Measurements from ENCODE around the gene BRD3OS.

Gene BRD3OS

DNA sequence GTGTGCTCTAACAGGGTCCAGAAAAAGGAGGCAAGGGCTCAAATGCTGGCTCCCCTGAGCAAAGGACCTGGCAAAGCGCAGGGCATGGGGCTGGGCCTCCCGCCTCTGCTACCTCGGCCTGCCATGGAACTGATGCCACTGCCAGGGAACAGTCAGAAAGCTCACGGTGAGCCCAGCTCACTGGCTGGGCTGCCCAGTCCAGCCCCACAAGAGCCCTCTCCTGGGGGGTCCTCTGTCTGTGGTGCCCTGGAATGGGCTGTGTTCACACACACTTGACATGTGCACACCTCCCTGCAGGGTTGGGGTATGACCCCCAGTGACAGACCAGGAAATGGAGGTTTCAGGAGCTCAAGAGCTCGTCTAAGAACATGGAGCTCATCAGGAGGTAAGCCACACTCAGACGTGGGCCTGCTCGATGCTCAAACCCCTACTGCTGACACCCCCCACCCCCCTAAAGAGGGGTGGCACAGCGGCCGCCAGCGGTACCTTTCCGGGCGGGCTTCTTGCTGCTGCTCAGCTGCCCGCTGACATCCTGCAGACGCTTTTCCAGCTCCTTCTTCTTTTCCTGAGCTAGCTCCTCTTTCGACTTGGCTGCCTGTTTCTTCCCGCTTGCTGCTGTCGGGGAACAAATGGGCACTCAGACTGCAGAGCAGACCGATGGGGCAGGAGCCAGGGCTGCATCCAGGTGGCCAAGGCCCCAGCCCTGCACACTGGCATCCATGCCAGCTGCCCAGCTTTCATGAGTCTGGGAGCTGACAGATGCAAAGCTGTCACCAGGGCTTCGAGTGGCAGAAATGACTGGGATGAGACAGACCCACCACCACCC lies 9.1 kb downstream of the BRD3OS start:
- DNase-seq (ENCODE audit: low read depth, low spot score), result no peak

DNA sequence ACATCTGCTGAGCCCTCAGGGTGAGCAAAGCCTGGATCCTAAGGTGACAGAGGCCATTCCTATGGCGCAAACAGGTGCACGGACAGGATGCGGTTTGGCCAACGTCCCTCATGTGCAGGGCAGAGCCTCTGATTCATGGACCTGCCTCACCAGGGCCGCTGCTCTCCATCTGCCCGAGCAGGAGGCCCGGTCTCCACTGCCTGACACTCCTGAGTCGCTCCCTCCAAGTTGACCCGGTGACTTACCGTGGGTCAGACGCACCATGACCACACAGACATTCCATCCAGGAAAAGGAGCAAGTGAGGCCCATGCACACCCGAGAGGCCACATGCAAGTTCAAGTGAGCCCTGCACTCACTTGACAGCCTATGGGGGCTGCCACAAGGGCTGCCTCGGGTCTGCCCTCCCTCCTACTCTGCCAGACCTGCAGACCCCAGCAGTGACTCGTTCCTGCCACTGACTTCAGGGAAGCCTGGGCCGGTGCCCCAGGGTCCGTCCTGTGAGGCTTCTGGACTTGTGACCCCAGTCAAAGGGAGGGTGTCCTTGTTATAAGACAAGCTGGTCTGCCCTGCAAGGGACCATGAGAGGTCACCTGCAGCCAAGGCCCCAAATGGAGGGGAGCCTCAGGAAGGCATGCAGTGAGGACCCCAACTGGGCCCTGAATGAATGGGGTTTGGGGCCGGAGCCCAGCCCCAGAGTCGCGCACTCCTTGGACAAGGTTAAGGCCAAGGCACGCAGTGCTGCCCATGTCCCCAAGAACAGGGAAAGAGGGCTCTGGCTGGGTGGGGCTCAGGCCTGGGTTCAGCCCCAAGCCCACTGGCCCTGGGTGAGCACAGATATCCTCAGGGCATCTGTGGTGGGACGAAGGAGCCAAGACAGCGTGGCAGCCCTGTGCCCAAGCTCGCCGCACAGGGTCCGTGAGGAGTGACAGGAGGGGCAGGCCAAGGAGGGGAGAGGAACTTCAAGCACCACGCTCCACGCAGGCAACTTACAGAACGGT lies 10.1 kb downstream of the BRD3OS start:
- no peak for DNase-seq (ENCODE audit: low read depth, low spot score)

DNA sequence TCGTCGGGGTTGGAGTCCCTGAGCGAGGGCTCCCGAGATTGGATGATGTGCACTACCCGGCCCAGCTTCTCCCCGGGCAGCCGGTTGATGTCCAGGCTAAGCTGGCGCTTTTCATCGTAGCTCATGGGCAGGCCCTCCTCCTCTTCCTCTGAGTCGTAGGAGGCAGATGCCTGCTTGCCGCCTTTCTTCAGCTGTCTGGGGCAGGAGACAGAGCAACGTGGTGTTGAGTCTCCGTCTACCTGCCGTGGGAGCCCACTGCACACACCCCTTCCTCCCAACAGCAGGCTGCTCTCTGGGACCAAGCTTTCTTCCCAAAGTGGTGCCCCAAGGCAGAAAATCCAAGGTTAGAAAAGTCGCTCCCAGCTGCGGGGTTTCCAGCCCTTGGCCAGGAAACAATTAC lies 10.8 kb downstream of the BRD3OS start:
- no peak for DNase-seq (ENCODE audit: low read depth, low spot score)

DNA sequence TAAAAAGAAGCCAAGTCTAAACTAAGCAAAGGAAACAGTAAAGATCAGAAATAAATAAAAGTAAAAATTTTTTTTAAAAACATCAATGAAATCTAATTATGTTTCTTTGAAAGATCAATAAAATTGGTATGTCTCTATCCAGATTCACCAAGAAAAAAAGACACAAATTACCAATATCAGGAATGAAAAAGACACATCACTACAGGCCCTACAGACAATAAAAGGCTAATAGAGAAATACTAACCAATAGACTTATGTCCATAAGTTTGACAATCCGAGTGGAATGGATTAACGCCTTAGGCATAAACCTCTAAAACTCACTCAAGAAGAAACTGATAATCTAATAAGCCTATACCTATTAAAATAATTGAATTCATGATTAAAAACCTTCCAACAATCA lies 12.4 kb downstream of the BRD3OS start:
- DNase-seq (ENCODE audit: low read depth, low spot score), result no peak

DNA sequence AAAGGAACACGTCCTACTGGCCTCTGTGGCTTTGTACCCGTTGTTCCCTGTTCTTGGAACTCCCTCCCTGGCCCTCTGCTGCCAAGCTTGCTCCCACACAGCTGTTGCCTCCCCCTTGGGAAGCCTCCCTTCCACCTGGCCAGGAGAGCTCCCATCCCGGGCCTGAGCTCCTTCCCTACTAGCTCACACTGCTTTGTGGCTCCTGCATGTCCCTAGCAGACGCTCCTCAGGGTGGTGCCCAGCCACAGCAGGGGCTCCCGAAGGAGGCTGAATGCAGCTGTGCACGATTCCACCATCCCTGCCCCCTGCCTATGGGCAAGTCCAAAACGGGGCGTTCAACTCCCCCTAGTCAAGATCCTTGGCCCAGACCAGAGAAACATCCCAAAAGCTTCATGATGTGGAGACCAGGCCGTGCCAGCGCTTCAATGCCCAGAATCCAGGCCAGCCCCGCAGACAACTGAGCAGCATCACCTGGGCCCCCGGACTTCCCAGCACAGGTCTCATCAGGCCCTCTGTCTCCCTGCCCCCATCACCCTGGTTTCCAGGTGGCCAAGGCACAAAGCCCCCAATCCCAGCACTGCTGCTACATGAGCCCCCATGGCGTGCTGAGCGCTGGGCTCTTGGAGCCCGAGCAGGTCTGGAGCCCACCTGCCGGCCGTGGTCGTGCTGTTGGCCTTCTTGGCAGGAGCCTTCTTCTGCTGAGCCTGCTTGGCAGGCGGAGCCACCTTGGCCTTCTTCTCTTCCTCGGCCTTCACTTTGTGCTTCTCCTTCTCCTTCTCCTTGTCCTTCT lies 14.3 kb downstream of the BRD3OS start:
- DNase-seq (ENCODE audit: low read depth, low spot score), result no peak

DNA sequence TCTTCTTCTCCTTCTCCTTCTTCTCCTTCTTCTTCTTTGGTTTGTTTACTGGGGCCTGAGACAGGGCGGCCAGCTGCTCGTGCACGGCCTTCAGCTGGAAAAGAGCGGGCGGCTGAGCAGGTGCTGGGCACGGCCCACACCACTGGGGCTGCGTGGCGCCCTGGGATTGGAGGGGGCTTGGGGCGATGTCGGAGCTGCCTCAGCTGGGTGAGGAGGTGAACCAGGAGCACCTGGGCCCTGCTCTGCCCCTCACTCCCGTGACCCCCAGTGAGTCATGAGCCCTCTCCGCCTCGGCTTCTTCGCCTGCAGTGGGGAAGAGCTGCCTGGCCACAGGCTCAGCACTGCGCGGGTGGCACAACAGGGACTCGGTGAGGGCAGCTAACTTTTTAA lies 14.9 kb downstream of the BRD3OS start:
- DNase-seq (ENCODE audit: low read depth, low spot score), result no peak

DNA sequence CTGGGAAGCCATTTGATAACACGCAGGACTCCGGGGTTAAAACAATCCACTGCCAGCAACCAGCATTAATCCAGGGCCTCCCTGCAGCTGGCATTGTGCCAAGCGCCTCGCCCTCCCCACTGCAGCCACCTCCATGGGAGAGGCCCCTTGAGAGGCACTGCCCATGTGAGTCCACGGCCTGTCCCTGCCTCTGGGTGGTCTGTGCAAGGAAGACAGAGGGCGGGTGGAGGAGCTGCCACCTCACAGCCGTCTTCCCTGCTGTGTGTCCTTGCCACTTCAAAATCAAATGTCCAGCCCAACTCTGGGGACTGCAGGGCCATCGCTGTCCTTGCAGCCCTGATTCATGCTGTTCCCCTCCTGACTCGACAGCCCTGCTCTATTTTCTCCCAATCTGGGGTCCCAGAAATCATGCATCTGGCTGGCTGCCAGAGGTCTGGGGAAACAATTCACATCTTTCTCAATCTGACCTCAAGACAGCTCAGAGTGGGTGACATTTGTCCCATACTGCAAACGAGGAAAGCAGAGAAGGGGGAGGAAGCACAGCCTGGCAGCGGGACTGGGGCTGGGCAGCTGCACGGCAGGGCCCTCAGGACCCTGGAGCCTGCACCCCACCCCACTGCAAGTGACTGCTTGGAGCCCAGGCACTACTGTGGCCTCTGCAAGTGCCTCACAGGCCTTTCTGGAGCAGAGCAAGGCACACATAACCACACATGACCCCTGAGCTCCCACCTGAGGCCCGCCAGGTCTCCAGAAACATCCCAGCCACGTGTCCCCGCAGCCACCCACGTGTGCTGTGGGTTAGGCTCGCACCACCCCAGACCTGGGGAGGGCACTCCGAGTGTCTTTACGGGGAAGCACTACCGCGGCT lies 15.7 kb downstream of the BRD3OS start:
- no peak for DNase-seq (ENCODE audit: low read depth, low spot score)

DNA sequence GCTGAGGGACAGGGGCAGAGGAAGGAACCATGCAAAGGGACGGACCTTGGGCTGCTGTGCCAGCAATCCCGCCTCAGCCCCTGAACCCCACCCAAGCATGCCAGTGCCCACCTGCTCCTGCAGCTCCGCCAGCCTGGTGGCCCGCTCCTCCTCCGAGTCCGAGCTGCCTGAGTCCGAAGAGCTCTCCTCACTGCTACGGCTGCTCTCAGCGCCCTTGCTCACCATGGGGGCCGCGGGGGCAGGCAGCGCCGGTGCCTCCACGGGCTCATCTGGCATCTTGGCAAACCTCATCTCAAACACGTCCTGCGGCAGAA lies 16.3 kb downstream of the BRD3OS start:
- no peak for DNase-seq (ENCODE audit: low read depth, low spot score)

DNA sequence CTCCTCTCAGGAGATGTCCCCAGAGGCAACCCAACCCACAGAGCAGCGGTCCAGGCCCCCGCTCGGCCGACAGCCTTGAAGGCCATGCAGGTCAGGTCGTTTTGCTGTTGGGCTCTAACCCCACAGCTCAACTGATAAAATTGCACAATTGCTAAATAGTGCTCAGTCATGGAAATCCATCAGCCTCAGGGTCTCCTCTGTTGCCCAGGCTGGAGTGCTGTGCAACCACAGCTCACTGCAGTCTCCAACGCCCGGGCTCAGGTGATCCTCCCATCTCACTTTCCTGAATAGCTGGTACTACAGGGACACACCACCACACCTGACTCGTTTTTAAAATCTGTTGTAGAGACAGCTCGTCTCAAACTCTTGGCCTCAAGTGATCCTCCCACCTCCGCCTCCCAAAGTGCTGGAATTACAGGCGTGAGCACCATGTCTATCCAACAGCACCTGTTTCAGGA lies 18.3 kb downstream of the BRD3OS start:
- DNase-seq (ENCODE audit: low read depth, low spot score), result no peak

DNA sequence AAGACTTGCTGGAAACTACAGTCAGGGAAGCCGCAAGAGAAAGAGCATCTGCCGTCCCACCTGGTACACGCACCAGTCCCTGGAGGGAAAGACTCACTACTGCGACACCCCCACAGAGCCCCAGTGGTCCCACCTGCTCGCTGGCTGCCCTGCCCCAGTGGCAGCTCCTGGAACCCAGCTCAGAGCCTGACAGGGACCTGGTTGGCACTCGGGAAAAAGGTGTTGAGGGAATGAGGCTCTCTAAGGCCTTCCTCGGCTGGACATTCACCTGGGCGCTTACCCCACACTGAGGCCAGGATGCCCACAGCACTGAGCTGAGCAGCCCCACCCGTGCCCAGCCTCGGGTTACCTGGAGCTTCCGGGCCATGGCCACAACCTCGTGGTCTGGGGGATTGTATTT lies 19.7 kb downstream of the BRD3OS start:
- DNase-seq (ENCODE audit: low read depth, low spot score), result no peak

DNA sequence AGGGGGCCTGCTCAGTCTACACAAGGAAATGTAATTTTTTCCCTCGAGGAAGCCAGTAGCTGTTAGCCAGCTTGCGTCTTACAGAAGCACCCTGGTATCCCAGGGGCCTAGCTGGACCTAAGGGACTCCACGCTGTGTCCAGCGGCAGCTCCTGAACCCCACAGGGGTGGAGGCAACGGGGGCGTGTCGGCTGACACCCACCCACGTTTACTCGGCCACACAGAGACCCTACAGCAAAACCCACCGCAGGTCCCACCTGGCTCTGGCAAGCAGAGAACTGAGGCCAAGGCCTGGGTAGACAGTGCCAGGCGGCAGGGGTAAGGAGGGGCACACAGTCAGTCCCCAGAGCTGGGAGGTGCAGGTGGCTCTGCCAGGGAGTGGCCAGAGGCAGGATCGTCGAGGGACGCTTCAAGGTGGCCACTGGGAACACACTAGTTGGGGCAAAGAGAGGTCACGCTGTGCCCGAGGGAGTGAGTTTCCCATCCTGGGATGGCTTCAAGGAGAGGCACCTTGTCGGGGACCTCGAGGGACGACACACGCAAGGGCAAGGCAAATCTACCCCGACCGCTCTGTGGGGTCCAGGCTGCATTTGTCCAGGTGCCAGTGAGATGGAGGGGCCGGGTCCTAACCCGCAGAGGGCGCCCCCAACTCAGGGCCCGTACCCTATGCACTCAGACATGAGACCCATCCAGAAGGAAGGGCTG lies 20.7 kb downstream of the BRD3OS start:
- no peak for DNase-seq (ENCODE audit: low read depth, low spot score)

DNA sequence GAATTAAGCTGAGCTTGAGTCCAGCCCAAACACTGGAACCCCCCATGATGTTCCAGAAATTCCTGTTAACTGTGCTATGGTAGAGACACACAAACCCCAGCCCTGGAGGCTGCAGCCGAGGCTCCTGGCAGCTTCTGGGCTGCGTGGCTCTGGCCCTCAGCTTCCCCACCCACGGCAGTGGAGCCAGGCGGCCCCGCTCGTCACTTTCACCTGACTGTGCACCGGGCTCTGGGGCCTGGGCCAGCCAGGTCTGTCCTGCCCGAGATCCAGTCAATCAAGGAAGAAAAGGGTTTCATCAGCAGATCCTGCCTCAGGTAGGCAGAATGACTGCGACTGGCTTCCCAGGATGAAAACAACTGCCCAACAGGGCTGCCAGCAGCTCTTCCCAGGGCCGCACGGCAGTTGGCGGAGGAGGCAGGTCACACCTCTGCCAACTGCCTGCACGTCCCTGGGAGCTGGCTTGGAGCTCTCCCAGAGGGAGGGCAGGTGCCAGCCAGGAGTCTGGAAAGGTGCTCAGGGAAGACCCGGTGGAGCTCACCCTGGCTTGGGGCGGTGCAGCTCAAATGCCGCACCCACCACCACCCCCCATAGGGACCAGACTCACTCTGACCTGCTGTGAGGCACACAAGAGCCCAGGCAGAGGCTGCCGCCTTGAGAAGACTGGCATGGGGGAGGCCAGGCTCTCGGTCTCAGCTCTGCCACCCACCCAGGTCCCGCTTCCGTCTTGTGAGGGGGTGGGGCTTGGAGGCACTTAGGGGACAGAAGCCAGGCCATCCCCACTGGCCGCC lies 21.8 kb downstream of the BRD3OS start:
- no peak for DNase-seq (ENCODE audit: low read depth, low spot score)

DNA sequence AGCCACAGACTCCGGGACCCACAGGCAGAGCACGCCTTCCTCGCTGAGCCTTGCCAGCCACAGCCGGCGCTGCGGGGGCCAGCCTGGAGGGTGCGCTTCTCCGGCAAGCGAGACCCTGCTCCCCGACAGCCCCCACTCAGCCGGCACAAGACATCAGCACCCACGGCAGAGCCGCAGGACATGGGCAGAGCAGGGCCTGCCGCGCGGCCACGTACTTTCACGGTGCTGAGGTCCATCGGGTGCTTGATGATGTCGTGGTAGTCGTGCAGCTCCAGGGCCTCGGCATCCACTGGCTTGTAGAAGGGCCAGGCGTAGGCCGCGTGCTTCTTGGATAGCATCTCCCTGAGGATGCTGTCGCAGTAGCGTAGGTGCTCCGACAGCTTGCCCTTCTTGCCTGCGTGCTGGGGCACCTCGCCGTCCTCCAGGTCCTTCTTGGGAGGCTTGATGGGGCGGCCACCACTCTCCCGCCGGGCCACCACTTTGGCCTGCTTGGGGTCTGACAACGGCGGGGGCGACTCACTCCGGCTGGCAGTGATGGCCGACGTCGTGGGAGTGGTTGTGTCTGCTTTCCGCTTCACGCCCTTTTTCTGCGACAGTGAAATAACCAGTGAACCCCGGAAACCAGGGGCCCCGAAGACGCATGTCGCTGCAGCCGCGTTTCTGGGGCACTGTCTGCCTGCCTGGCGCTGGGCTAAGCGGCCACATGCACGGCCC lies 22.7 kb downstream of the BRD3OS start:
- no peak for DNase-seq (ENCODE audit: low read depth, low spot score)

DNA sequence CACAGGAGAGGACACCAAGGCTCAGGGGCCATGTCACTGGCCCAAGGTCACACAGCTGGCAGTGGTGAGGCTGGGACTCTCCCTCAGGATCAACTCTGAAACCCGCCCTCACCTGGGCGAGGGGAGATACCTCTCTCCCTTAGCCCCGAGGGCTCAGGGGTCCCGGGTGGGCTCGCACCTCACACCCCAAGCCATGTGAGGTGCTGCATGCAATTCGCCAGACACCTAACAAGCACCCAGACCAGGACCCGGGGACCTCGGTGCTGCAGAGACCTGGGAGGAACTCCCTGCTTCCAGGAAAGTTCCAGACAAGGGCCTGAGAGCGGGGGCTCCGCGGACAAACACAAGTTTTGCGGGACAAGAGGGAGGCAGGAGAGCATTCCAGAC lies 23.3 kb downstream of the BRD3OS start:
- DNase-seq (ENCODE audit: low read depth, low spot score), result no peak

DNA sequence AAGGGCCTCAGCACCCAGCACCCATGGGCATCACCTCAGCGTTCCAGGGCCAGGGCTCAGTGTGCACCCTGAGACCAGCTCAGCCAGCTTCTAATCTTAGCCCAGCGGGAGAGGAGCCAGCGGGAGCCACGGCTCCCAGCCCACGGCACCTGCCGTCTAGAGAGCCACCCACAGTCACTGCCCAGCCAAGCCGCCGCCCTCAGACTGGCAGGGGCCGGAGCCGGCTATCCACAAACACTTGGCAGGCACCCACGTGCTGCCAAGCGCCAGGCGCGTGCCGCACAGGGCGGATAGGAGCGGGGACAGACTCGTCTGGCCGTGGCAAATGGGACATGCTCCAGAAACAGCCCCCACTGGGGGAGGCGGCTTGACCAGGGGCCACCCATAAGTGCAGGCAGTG lies 24.0 kb downstream of the BRD3OS start:
- DNase-seq (ENCODE audit: low read depth, low spot score), result no peak

DNA sequence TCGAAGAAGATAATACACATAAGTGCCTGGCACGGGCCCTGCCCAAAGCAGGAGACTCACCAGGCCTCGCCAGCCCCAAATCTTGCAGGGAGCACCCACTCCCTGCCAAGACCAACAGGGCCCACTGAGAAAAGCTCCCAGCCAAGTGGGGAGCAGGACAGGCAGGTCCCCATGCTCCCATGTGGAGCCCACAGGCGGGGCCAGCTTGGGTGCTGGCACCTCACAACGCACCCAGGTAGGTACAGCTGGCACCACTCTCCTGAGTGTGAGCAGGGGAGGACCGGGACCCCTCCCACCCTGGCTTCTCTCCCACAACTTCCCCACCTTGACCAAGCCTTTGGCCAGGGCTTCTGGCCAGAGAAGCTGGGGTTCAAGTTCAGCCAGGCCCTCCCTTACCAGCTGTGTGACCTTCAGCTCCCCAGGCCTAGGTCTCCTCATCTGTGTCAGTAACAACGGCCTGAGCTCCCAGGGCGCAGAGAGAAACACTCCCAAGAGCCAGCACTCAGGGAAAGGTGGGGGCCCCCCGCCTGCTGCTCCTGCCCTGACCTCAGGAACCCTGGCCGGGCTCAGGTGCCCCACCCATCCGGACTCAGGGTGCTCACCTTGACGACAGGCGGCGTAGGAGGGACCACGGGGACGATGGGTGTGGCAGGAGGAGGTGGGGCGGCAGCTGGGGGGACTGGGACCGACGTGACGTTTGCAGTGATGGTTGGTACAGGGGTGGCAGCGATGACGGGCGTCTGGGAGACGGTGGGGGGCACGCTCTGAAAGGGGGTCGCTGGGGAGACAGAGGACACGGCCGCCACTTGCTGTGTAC lies 24.7 kb downstream of the BRD3OS start:
- DNase-seq (ENCODE audit: low read depth, low spot score), result no peak

DNA sequence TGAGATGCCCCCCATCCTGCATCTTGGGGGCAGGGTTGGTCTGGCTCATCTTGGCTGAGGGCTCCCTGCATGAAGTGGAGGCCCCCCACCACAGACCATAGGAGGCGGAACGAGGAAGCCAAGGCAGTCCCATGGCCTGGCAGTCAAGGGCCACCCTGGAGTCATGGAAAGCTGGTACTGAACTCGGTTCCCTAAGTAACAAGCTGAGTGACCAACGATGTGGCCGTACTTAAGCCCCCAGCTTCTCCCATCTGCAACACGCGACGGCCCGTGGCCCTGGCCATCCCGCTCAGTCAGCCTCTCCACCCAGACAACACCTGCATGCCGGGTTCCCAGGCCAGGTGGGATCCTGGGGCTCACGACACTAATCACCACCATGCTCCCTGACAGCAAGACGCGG lies 25.4 kb downstream of the BRD3OS start:
- DNase-seq (ENCODE audit: low read depth, low spot score), result no peak

DNA sequence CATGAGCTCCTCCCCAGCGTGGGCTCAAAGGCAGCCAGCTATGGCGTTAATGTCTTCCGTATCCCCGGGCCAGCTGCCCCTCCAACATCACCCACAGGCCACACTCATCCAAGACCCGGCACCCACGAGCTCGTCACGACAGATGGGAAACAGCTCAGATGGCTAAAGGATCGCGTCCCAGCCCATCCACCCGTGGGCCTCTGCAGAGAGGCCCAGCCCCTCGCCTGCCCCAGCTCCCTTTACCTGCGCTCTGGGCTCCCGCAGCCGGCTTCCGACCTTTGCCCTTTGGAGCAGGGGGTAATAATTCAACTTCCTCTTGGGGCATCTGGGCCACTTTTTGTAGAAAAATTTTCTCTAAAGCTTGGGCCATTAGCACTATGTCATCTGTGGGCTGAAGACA lies 26.0 kb downstream of the BRD3OS start:
- DNase-seq (ENCODE audit: low read depth, low spot score), result no peak
